HEK293 (cell line): ENCODE data around the gene MAST2.

ENCODE experiments used
- FEZF1 ChIP-seq: fragments of 450-650 bp; formaldehyde crosslinking; IDR thresholded peaks from 2 replicates; pipeline ENCODE4 v1.5.1; 2016; ENCODE audit warnings: missing biosample characterization, missing genetic modification characterization
- MYNN ChIP-seq: fragments of 450-650 bp; formaldehyde crosslinking; IDR thresholded peaks from 2 replicates; pipeline ENCODE4 v1.5.1; 2016; ENCODE audit warnings: missing biosample characterization, missing genetic modification characterization, borderline replicate concordance
- RBAK ChIP-seq: fragments of 450-650 bp; formaldehyde crosslinking; IDR thresholded peaks from 2 replicates; pipeline ENCODE4 v1.5.1; 2016; ENCODE audit warnings: missing biosample characterization, missing genetic modification characterization
- ZNF10 ChIP-seq: fragments of 450-650 bp; formaldehyde crosslinking; IDR thresholded peaks from 2 replicates; pipeline ENCODE4 v1.5.1; 2017; ENCODE audit warnings: missing biosample characterization, missing genetic modification characterization
- ZNF174 ChIP-seq: fragments of 450-650 bp; formaldehyde crosslinking; IDR thresholded peaks from 2 replicates; pipeline ENCODE4 v1.5.0; 2017; ENCODE audit warnings: missing biosample characterization, mild to moderate bottlenecking, missing genetic modification characterization
- ZNF23 ChIP-seq: fragments of 450-650 bp; formaldehyde crosslinking; IDR thresholded peaks from 2 replicates; pipeline ENCODE4 v1.5.1; 2016; ENCODE audit warnings: missing biosample characterization, missing genetic modification characterization, borderline replicate concordance
- ZNF274 ChIP-seq, 2 experiments: fragments of 200-500 bp in 1 of 2; fragments of 450-650 bp in 1 of 2; sonication (Bioruptor generic) in 1 of 2; formaldehyde crosslinking in 1 of 2; IDR thresholded peaks; 2 replicates each; pipeline versions ENCODE4 v1.5.1 to v1.6.1; 2014 to 2016; ENCODE audit warnings: borderline replicate concordance in 1 of 2, inconsistent platforms in 1 of 2, low read length in 1 of 2, missing biosample characterization in 1 of 2, missing genetic modification characterization in 1 of 2
- ZNF311 ChIP-seq: fragments of 450-650 bp; formaldehyde crosslinking; IDR thresholded peaks from 2 replicates; pipeline ENCODE4 v1.5.1; 2017; ENCODE audit warnings: missing biosample characterization, missing genetic modification characterization, borderline replicate concordance
- ZNF354C ChIP-seq: fragments of 450-650 bp; formaldehyde crosslinking; IDR thresholded peaks from 2 replicates; pipeline ENCODE4 v1.5.1; 2016; ENCODE audit warnings: missing biosample characterization, missing genetic modification characterization, low read depth, borderline replicate concordance
- ZNF433 ChIP-seq: fragments of 450-650 bp; formaldehyde crosslinking; IDR thresholded peaks from 2 replicates; pipeline ENCODE4 v1.5.1; 2016; ENCODE audit warnings: missing biosample characterization, missing genetic modification characterization, low read depth
- ZNF549 ChIP-seq: fragments of 450-650 bp; IDR thresholded peaks from 2 replicates; pipeline ENCODE4 v1.5.1; 2018; ENCODE audit warnings: missing biosample characterization, missing genetic modification characterization, mild to moderate bottlenecking, inconsistent platforms, moderate library complexity
- TF ChIP-seq, protein P1 (sequence below): fragments of 450-650 bp; formaldehyde crosslinking; IDR thresholded peaks from 2 replicates; pipeline ENCODE4 v1.5.1; 2016; ENCODE audit warnings: missing biosample characterization, missing genetic modification characterization
- TF ChIP-seq, protein P2 (sequence below): fragments of 450-650 bp; formaldehyde crosslinking; IDR thresholded peaks from 2 replicates; pipeline ENCODE4 v1.5.1; 2016; ENCODE audit warnings: missing biosample characterization, missing genetic modification characterization

DNA sequence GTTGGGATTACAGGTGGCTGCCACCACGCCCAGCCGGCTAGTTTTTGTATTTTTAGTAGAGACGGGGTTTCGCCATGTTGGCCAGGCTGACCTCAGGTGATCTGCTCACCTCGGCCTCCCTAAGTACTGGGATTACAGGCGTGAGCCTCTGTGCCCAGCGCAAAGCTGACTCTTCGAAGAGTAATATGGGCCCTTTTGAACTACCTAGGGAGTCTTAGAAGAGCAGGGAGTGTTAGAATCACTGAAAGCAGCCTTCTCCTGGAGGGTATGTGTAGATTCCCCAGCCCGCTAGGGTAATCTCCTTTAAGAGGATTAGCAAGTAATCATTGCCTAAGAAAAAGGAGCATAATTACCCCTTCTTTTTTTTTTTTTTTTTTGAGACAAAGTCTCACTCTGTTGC, 6.5 kb upstream of the MAST2 start:
- TF ChIP-seq ZNF433 (no peak), ZNF311 (tag by site-specific recombination) (no peak), ZNF10 (no peak), MYNN (tag by site-specific recombination) (no peak), ZNF23 (tag by site-specific recombination) (no peak), RBAK (tag by site-specific recombination) (no peak), ZNF549 (no peak), ZNF174 (tag by site-specific recombination) (no peak), ZNF274 (IDR thresholded peaks at IDR 0.05; ENCODE audit: low read length) (no peak), ZNF274 (tag by site-specific recombination; IDR thresholded peaks at IDR 0.05; ENCODE audit: borderline replicate concordance) (no peak), ZNF354C (tag by site-specific recombination) (no peak), FEZF1 (tag by site-specific recombination) (no peak)
- TF ChIP-seq, protein P1, sequence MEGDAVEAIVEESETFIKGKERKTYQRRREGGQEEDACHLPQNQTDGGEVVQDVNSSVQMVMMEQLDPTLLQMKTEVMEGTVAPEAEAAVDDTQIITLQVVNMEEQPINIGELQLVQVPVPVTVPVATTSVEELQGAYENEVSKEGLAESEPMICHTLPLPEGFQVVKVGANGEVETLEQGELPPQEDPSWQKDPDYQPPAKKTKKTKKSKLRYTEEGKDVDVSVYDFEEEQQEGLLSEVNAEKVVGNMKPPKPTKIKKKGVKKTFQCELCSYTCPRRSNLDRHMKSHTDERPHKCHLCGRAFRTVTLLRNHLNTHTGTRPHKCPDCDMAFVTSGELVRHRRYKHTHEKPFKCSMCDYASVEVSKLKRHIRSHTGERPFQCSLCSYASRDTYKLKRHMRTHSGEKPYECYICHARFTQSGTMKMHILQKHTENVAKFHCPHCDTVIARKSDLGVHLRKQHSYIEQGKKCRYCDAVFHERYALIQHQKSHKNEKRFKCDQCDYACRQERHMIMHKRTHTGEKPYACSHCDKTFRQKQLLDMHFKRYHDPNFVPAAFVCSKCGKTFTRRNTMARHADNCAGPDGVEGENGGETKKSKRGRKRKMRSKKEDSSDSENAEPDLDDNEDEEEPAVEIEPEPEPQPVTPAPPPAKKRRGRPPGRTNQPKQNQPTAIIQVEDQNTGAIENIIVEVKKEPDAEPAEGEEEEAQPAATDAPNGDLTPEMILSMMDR (tag by site-specific recombination) = no peak
- TF ChIP-seq, protein P2, sequence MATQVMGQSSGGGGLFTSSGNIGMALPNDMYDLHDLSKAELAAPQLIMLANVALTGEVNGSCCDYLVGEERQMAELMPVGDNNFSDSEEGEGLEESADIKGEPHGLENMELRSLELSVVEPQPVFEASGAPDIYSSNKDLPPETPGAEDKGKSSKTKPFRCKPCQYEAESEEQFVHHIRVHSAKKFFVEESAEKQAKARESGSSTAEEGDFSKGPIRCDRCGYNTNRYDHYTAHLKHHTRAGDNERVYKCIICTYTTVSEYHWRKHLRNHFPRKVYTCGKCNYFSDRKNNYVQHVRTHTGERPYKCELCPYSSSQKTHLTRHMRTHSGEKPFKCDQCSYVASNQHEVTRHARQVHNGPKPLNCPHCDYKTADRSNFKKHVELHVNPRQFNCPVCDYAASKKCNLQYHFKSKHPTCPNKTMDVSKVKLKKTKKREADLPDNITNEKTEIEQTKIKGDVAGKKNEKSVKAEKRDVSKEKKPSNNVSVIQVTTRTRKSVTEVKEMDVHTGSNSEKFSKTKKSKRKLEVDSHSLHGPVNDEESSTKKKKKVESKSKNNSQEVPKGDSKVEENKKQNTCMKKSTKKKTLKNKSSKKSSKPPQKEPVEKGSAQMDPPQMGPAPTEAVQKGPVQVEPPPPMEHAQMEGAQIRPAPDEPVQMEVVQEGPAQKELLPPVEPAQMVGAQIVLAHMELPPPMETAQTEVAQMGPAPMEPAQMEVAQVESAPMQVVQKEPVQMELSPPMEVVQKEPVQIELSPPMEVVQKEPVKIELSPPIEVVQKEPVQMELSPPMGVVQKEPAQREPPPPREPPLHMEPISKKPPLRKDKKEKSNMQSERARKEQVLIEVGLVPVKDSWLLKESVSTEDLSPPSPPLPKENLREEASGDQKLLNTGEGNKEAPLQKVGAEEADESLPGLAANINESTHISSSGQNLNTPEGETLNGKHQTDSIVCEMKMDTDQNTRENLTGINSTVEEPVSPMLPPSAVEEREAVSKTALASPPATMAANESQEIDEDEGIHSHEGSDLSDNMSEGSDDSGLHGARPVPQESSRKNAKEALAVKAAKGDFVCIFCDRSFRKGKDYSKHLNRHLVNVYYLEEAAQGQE (tag by site-specific recombination) = no peak
